GM12878 (cell line): ENCODE results near the gene RHEX. TPM values are rescaled to one million over a fixed set of nuclear protein-coding genes. Genes with fewer than 3 reads are reported as not detected.

Source experiments
- ATAC-seq: fragments of 200-7000 bp; cut with Tn5 transposase; 3 replicates; pipeline ENCODE4 v1.9.1; 2020; ENCODE audit warnings: mild to moderate bottlenecking, moderate library complexity
- BruUV-seq: library from RNA; stranded (reverse); fragments of 400-500 nt; replicated peaks from 2 replicates; lab custom pipeline; 2021; lab: Mats Ljungman, UMichigan
- CTCF ChIA-PET: fragments of 300-600 bp; sonication (Branson Sonifier 250); formaldehyde crosslinking; extraction: SDS; loops from one replicate; lab custom pipeline; 2021; ENCODE audit warnings: inconsistent platforms; lab: Yijun Ruan, JAX
- POLR2A ChIA-PET: fragments of 350-600 bp; formaldehyde crosslinking; extraction: SDS; loops from one replicate; lab custom pipeline; 2021; ENCODE audit warnings: inconsistent platforms; lab: Charles Lee
- RAD21 ChIA-PET: fragments of 300-600 bp; sonication (Branson Sonifier 250); formaldehyde crosslinking; loops from one replicate; lab custom pipeline; 2023; ENCODE audit warnings: antibody characterized with exemption; ENCODE audit not compliant: unreplicated experiment; lab: Charles Lee
- SMC1A ChIA-PET: fragments of 300-600 bp; sonication (Branson Sonifier 250); formaldehyde crosslinking; loops from one replicate; lab custom pipeline; 2023; ENCODE audit not compliant: unreplicated experiment, uncharacterized antibody; lab: Charles Lee
- DNase-seq: peaks from one replicate; pipeline ENCODE4 v3.0.0-alpha.2; 2011; ENCODE audit warnings: low read depth, low spot score
- FAIRE-seq: peaks from 3 replicates; lab custom pipeline; 2011; peaks lifted over from hg19 to GRCh38; lab: Jason Lieb, UNC
- H2AFZ ChIP-seq: 2 replicates; pipeline ENCODE4 v1.6.0; 2011; ENCODE audit warnings: low read depth, low read length, control low read depth; ENCODE audit not compliant: control insufficient read depth
- H3K27ac ChIP-seq: 2 replicates; pipeline ENCODE4 v1.5.1; 2011; ENCODE audit warnings: control low read depth; ENCODE audit not compliant: control insufficient read depth, insufficient read depth
- H3K27me3 ChIP-seq, 2 experiments: replicated peaks in 1 of 2; 2 replicates each; pipeline versions ENCODE4 v1.6.0 to v1.6.1; 2011; ENCODE audit warnings: low read length in 1 of 2; ENCODE audit not compliant: control insufficient read depth in 2 of 2, insufficient read depth in 2 of 2
- H3K36me3 ChIP-seq, 2 experiments: 2 replicates each; pipeline ENCODE4 v1.5.1; 2011; ENCODE audit warnings: low read length in 1 of 2; ENCODE audit not compliant: control insufficient read depth in 2 of 2, insufficient read depth in 2 of 2
- H3K4me1 ChIP-seq: 2 replicates; pipeline ENCODE4 v1.6.1; 2011; ENCODE audit warnings: mild to moderate bottlenecking, low read length, moderate library complexity, mixed read lengths; ENCODE audit not compliant: control insufficient read depth, insufficient read depth
- H3K4me2 ChIP-seq: 2 replicates; pipeline ENCODE4 v1.6.0; 2011; ENCODE audit warnings: control low read depth; ENCODE audit not compliant: control insufficient read depth, insufficient read depth
- H3K4me3 ChIP-seq: fragments of 200-600 bp; sonication (generic); 2 replicates; pipeline ENCODE4 v1.5.1; 2016
- H3K79me2 ChIP-seq: 2 replicates; pipeline ENCODE4 v1.6.0; 2011; ENCODE audit warnings: low read length; ENCODE audit not compliant: control insufficient read depth, insufficient read depth
- H3K9ac ChIP-seq: 2 replicates; pipeline ENCODE4 v1.8.0; 2011; ENCODE audit warnings: low read length, control low read depth, mixed read lengths; ENCODE audit not compliant: control insufficient read depth, insufficient read depth
- H3K9me3 ChIP-seq: replicated peaks from 3 replicates; pipeline ENCODE4 v1.5.1; 2011; ENCODE audit warnings: mild to moderate bottlenecking, low read length; ENCODE audit not compliant: control insufficient read depth, insufficient read depth
- H4K20me1 ChIP-seq: 2 replicates; pipeline ENCODE4 v1.6.0; 2011; ENCODE audit not compliant: control insufficient read depth, insufficient read depth
- CEBPB ChIP-seq, 2 experiments: fragments of 150-350 bp in 1 of 2; IDR thresholded peaks; 2 replicates each; pipeline ENCODE4 v1.6.1; 2012 to 2014; ENCODE audit warnings: low read depth in 2 of 2, low read length in 2 of 2, borderline replicate concordance in 1 of 2, inconsistent platforms in 1 of 2
- CHD4 ChIP-seq: fragments of 200-600 bp; sonication (generic); IDR thresholded peaks from 2 replicates; pipeline ENCODE4 v1.6.1; 2016; ENCODE audit warnings: mild to moderate bottlenecking
- E2F8 ChIP-seq: fragments of 450-650 bp; IDR thresholded peaks from 2 replicates; pipeline ENCODE4 v1.6.1; 2018; ENCODE audit warnings: mild to moderate bottlenecking, low read depth, moderate library complexity; ENCODE audit not compliant: partially characterized antibody
- IRF5 ChIP-seq: fragments of 450-650 bp; IDR thresholded peaks from 2 replicates; pipeline ENCODE4 v1.6.1; 2017; ENCODE audit warnings: borderline replicate concordance
- KLF5 ChIP-seq: fragments of 450-650 bp; IDR thresholded peaks from 2 replicates; pipeline ENCODE4 v1.6.1; 2014; ENCODE audit warnings: mild to moderate bottlenecking; ENCODE audit not compliant: partially characterized antibody
- NKRF ChIP-seq: fragments of 450-650 bp; conservative IDR thresholded peaks from 2 replicates; pipeline ENCODE4 v1.6.1; 2017; ENCODE audit warnings: mild to moderate bottlenecking, moderate library complexity
- PAX8 ChIP-seq: fragments of 450-650 bp; IDR thresholded peaks from 2 replicates; pipeline ENCODE4 v1.6.1; 2017; ENCODE audit warnings: mild to moderate bottlenecking, moderate library complexity
- POLR2AphosphoS2 ChIP-seq: IDR thresholded peaks from 2 replicates; pipeline ENCODE4 v1.6.1; 2011; ENCODE audit warnings: low read depth, mild to moderate bottlenecking, low read length, improper control_type of control experiment, moderate library complexity
- RCOR1 ChIP-seq: conservative IDR thresholded peaks from 2 replicates; pipeline ENCODE4 v1.6.1; 2012; ENCODE audit warnings: low read depth, low read length, improper control_type of control experiment
- RFX5 ChIP-seq: IDR thresholded peaks from 2 replicates; pipeline ENCODE4 v1.6.1; 2011; ENCODE audit warnings: low read depth, low read length, improper control_type of control experiment
- STAT1 ChIP-seq: fragments of 450-650 bp; conservative IDR thresholded peaks from 2 replicates; pipeline ENCODE4 v1.6.1; 2014; ENCODE audit warnings: antibody characterized with exemption, mild to moderate bottlenecking
- ZNF24 ChIP-seq: fragments of 450-650 bp; IDR thresholded peaks from 2 replicates; pipeline ENCODE4 v1.6.1; 2017; ENCODE audit warnings: antibody characterized with exemption, mild to moderate bottlenecking
- ZNF687 ChIP-seq: fragments of 450-650 bp; IDR thresholded peaks from 2 replicates; pipeline ENCODE4 v1.6.1; 2017; ENCODE audit warnings: mild to moderate bottlenecking, moderate library complexity
- ZZZ3 ChIP-seq: IDR thresholded peaks from 2 replicates; pipeline ENCODE4 v1.6.1; 2011; ENCODE audit warnings: low read depth; ENCODE audit not compliant: control insufficient read depth, insufficient read length
- in situ Hi-C: fragments of 300-500 bp; cut with MboI; formaldehyde crosslinking; loops from 9 replicates; pipeline ENCODE4 v1.14.3; 2018; ENCODE audit warnings: mixed read lengths
- intact Hi-C: fragments of 100-400 bp; cut with micrococcal nuclease; formaldehyde crosslinking; loops from one replicate; pipeline ENCODE4 v1.14.2; 2022; ENCODE audit not compliant: unreplicated experiment
- polyA plus RNA-seq, 11 experiments: library from polyadenylated mRNA; depleted of rRNA in 4 of 11; unstranded in 6 of 11; stranded (reverse) in 5 of 11; fragments of >200 nt; fragmentation: Nextera tagmentation in 4 of 11; fragmentation: Illumina TruSeq in 1 of 11; extraction: Ambion mirVana in 4 of 11; extraction: Trizol in 1 of 11; gene quantifications; 1 replicate in 1 of 11; 2 replicates in 10 of 11; pipeline versions ENCODE4 v1.2.1 to v1.2.3, GENCODE V29; 2011 to 2016; ENCODE audit warnings: inconsistent platforms in 2 of 11, missing spikeins in 2 of 11, low read depth in 1 of 11
- total RNA-seq, 4 experiments: library from RNA; depleted of rRNA in 3 of 4; stranded (reverse); fragments of >200 nt in 3 of 4; fragmentation: Illumina TruSeq in 1 of 4; extraction: Trizol in 1 of 4; gene quantifications; 2 replicates each; pipeline versions ENCODE4 v1.2.1 to v1.2.3, GENCODE V29; 2013 to 2021

RHEX gene
- total and polyA plus RNA-seq, 10 of the 15 experiments (the other 5 are each of a cell fraction or from before 2014, with no cell fraction given) = 2.4 to 11.4 (median 5.7) TPM

GRCh38 chr1:206121269-206121668, 68.3 kb downstream of the RHEX start (continued):
- TF ChIP-seq E2F8 (no peak), POLR2AphosphoS2 (no peak), STAT1 (no peak), ZNF24 (no peak)

- POLR2A ChIA-PET = no interaction called here
- Histone ChIP-seq H3K9ac (no peak overlapping the region), H3K4me3 (no peak overlapping the region), H3K4me2 (no peak overlapping the region), H3K9me3 (peaks cover 2% of the 10 kb centered on the region), H3K27me3 (peaks cover 3 to 6% of the 10 kb centered on the region in 2 experiments; a peak in 3 of 4 replicates), H3K27ac (no peak overlapping the region), H3K79me2 (no peaks in the 10 kb centered on the region), H3K4me1 (no peaks in the 10 kb centered on the region), H4K20me1 (no peaks in the 10 kb centered on the region), H3K36me3 (no peaks in the 10 kb centered on the region), H2AFZ (no peak overlapping the region)
- CTCF ChIA-PET = no interaction called here
- no peak for ATAC-seq
- in situ Hi-C loops (no loop called here), intact Hi-C loops (no loop called here)
- TF ChIP-seq RCOR1 (no peak), KLF5 (no peak), ZZZ3 (no peak), CHD4 (no peak), RFX5 (no peak), ZNF687 (no peak), NKRF (no peak), IRF5 (no peak), PAX8 (no peak), CEBPB (IDR thresholded peaks at IDR 0.05; ENCODE audit: borderline replicate concordance in 1 of 2, low read depth in 2 of 2, low read length in 2 of 2) (no peak)
- RAD21 ChIA-PET = no interaction called here
- no peak for FAIRE-seq
- SMC1A ChIA-PET = no interaction called here
- DNase-seq = no peak
- BruUV-seq = no TSS peak
These were observed 69.7 kb downstream of the RHEX start for GRCh38 chr1:206122686-206123085.
